Epithelial cell of proximal tubule (primary cell): ENCODE measurements around the gene TMIGD3. TPM values are rescaled to one million over a fixed set of nuclear protein-coding genes. Genes with fewer than 3 reads are reported as not detected.

Source experiments
- DNase-seq: peaks from one replicate; pipeline ENCODE4 v3.0.0-alpha.2; 2011; ENCODE audit warnings: low read depth
- H3K4me3 ChIP-seq: 2 replicates; pipeline ENCODE4 v1.5.1; 2011; ENCODE audit warnings: low read depth, mild to moderate bottlenecking, low read length
- total RNA-seq: library from RNA; depleted of rRNA; stranded (reverse); fragments of >200 nt; gene quantifications from 2 replicates; pipeline ENCODE4 v1.2.3, GENCODE V29; 2015
- TF ChIP-seq, protein P1 (sequence below): conservative IDR thresholded peaks from 2 replicates; pipeline ENCODE4 v1.5.1; 2012; ENCODE audit warnings: low read depth, mild to moderate bottlenecking, low read length

TMIGD3 gene
- total RNA-seq, 1 donor from 2014 or later = not detected

DNA sequence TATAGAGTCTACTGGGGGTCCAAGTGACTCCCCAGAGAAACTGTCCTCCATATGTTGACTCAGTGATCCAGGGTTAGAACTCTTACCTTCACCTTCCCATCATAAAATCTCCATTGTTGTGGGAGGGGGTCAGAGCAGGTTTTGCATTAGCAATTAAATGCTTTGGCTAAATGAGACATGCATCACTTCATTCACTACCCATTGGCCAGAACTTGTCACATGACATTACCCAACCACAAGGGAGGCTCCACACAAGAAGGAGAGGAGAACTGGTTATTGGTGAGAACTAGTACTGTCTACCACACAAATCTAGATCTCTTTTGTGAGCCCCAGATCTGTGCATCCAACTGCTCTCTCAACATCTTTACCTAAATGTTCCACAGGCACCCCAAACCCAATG, 33.9 kb downstream of the TMIGD3 start:
- DNase-seq = no peak
- TF ChIP-seq, protein P1, sequence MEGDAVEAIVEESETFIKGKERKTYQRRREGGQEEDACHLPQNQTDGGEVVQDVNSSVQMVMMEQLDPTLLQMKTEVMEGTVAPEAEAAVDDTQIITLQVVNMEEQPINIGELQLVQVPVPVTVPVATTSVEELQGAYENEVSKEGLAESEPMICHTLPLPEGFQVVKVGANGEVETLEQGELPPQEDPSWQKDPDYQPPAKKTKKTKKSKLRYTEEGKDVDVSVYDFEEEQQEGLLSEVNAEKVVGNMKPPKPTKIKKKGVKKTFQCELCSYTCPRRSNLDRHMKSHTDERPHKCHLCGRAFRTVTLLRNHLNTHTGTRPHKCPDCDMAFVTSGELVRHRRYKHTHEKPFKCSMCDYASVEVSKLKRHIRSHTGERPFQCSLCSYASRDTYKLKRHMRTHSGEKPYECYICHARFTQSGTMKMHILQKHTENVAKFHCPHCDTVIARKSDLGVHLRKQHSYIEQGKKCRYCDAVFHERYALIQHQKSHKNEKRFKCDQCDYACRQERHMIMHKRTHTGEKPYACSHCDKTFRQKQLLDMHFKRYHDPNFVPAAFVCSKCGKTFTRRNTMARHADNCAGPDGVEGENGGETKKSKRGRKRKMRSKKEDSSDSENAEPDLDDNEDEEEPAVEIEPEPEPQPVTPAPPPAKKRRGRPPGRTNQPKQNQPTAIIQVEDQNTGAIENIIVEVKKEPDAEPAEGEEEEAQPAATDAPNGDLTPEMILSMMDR = no peak
- H3K4me3 ChIP-seq = no peak overlapping the region

DNA sequence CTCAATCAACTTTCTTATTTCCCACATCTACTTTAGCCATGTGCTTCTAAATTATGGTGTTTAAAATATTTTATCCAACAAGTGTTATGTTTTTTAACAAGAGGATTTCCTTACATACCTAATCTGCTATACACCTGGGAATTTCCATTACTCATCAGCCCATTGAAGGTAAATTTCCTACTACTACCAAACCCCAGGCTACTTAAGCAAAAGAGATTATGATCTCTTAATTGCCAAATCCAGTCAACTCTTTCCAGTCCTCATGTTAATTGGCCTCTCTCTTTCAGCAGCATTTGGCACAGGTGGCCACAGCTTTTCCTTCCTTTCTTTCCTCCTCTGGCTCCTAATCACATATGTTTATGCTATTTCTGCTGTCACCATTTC, 34.7 kb downstream of the TMIGD3 start:
- H3K4me3 ChIP-seq = no peak overlapping the region
- DNase-seq = no peak
- TF ChIP-seq, protein P1 = no peak

DNA sequence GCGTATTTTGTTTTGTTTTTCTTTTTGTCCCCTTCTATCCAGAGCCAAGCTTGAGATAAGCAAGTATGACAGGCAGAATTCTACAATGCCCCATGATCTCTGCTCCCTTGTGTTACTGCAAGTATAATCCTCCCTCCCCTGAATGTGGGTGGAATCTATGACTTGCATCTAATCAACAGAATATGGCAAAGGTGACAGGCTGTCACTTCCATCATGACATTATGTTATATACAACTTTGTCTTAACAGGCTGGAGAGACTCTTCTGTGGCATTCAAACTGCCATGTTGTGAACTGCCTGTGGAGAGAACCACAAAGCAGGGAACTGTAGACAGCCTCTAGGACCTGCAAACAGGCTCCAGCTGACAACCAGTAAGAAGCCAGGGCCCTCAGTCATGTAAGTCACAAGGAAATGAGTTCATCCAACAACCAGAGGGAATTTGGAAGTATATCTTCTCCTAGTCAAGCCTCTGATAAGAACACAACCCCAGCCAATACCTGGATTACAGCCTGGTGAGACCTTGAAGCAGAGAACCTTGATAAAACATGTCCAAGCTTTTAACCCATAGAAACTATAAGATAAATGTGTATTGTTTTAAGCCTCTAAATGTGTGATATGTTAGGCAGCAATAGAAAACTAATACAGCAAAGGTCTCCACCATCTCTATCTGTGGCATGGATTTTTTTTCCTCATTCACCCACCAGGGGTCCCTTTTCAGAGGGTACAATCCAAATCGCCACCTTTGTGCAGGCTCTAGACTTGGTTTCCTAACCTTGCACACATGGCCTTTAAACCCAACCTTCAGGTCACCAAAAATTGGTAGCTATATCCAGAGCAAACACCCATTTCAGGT, 35.3 kb downstream of the TMIGD3 start:
- TF ChIP-seq, protein P1 = peak; percentile 4

DNA sequence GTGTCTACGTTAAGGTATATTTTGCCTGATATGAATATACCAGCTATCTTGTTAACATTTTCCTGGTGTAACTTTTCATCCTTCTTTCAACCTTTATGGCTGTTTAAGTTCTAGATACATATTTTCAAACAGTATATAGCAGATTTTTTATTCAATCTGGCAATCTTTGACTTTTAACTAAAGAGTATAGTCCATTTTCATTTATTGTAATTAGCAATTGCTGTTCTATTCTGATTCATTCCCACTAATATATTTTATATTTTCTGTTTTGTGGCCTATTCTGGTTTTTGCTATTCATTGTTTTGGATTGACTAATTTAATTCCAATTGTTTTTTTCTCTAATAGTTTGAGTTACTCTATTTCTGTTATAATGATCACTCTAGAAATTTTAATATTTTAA, 37.0 kb downstream of the TMIGD3 start:
- DNase-seq = no peak
- TF ChIP-seq, protein P1 = no peak
- no peak overlapping the region for H3K4me3 ChIP-seq

More for the DNA sequence above, 35.3 kb downstream of the TMIGD3 start:
- DNase-seq = no peak
- no peak overlapping the region for H3K4me3 ChIP-seq

DNA sequence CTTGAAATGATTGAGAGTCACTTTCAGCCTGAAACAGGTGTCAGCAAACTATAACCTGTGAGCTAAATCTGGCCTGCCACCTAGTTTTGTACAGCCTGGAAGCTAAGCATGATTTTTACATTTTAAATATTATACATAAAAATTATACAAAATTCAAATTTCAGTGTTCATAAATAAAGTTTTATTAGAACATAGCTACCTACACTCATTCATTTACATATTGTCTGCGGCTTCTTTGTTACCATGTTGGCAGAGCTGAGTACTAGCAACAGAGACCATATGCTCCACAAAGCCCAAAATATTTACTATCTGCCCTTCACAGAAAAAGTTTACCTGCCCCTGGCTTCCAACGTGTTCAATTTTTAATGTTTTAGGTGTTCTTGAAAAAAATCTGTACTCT, 37.7 kb downstream of the TMIGD3 start:
- H3K4me3 ChIP-seq = no peak overlapping the region
- no peak for DNase-seq
- TF ChIP-seq, protein P1 = no peak

DNA sequence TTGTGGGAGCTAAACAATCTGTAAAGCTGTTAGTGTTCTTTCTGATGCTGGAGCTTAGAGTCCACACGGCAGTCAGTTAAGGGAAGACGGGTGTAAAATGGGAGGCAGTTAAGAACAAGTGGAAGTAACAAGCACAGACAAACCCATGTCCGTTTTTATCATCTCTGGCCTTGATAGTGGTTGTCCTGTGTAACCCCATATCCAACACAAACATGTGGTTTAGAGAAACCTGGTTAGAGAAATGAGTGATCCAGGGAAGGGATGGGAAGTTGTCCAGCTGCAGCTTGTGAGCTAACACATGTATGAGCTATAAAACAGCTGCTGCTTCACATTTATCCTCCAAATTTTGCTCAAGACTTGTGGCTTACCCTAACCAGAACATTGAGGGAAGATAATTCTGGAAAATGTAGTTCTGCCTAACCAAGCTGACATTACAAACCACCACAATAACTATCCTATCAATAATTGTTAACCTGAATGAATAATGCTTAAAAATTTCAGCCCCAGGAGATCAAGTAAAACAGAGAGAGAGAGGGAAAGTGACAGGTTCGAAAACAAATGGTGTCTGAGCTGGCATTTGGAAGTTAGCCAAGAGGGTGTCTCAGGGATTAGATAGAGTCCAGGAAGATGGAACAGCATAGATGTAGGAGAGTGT, 40.3 kb downstream of the TMIGD3 start:
- H3K4me3 ChIP-seq = no peak overlapping the region
- DNase-seq = peak; percentile 54
- TF ChIP-seq, protein P1 = no peak
